ENCODE results near the gene ACOT2.

The ACOT2 gene

DNA sequence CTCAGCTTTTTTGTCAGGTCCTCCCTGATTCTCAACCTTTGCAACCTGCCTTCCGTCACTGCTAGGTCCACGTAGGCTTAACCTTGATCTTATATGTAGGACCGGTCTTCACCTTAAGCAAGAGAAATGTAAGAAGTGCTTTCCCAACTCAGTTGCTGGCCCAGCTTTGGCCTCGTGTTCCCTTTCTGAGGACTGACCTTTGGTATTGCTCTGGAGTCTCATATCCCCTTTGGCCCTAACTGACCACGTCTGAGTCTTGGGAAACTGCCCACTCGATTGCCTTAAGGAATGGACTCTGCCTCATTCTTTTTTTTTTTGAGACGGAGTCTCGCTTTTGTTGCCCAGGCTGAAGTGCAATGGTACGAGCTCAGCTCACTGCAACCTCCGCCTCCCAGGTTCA is 51.3 kb downstream of the ACOT2 start:
- DNase-seq, result no peak

DNA sequence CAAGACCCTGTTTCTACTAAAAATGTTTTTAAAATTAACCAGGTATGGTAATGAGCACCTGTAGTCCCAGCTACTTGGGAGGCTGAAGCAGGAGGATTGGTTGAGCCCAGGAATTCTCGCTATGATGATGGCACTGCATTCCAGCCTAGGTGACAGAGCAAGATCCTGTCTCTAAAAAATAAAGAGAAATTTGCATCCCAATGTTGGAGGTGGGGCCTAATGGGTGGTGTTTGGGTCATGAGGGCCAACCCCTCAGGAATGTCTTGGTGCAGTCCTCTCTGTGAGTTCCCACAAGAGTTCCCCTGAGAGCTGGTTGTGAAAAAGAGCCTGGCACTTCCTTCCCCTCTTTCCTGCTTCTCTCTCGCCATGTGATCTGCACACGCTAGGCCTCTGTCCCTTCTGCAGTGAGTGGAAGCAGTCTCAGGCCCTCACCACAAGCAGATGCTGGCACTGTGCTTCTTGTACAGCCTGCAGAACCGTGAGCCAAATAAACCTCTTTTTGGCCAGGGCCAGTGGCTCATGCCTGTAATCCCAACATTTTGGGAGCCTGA is 54.6 kb downstream of the ACOT2 start:
- DNase-seq, result no peak

All from activated naive CD4-positive, alpha-beta T cell treated with anti-CD3 and anti-CD28 coated beads, Interleukin-2, amount 50 U/mL, for 16 hours (primary cell).